Smooth muscle cell (in vitro differentiated cells): ENCODE data around the gene MTPN. TPM values are rescaled to one million over a fixed set of nuclear protein-coding genes. Genes with fewer than 3 reads are reported as not detected.

ENCODE experiments used
- DNase-seq: peaks from one replicate; lab custom pipeline; 2025; ENCODE audit not compliant: unreplicated experiment; lab: John Stamatoyannopoulos, UW
- H2AFZ ChIP-seq: fragments of 200-600 bp; sonication (generic); 2 replicates; pipeline ENCODE4 v1.6.0; 2016; ENCODE audit warnings: antibody characterized with exemption, low read depth, mild to moderate bottlenecking
- H3F3A ChIP-seq: fragments of 200-600 bp; sonication (generic); 2 replicates; pipeline ENCODE4 v1.6.0; 2017; ENCODE audit warnings: antibody characterized with exemption, low read depth
- H3K27ac ChIP-seq: fragments of 200-600 bp; sonication (generic); 2 replicates; pipeline ENCODE4 v1.5.1; 2016; ENCODE audit warnings: low read depth, mild to moderate bottlenecking
- H3K27me3 ChIP-seq: fragments of 200-600 bp; sonication (generic); 2 replicates; pipeline ENCODE4 v1.6.1; 2016; ENCODE audit warnings: low read depth, mild to moderate bottlenecking
- H3K36me3 ChIP-seq: fragments of 200-600 bp; sonication (generic); 2 replicates; pipeline ENCODE4 v1.5.1; 2016; ENCODE audit warnings: low read depth
- H3K4me1 ChIP-seq: fragments of 200-600 bp; sonication (generic); 2 replicates; pipeline ENCODE4 v1.5.1; 2016; ENCODE audit warnings: low read depth
- H3K4me2 ChIP-seq: fragments of 200-600 bp; sonication (generic); 2 replicates; pipeline ENCODE4 v1.6.0; 2016; ENCODE audit warnings: mild to moderate bottlenecking
- H3K4me3 ChIP-seq: fragments of 200-600 bp; sonication (generic); 2 replicates; pipeline ENCODE4 v1.5.1; 2016; ENCODE audit warnings: mild to moderate bottlenecking
- H3K79me2 ChIP-seq: fragments of 200-600 bp; sonication (generic); 2 replicates; pipeline ENCODE4 v1.6.0; 2016; ENCODE audit warnings: low read depth, mild to moderate bottlenecking
- H3K9ac ChIP-seq: fragments of 200-600 bp; sonication (generic); 2 replicates; pipeline ENCODE4 v1.6.0; 2016; ENCODE audit warnings: low read depth
- H3K9me3 ChIP-seq: fragments of 200-600 bp; sonication (generic); replicated peaks from 2 replicates; pipeline ENCODE4 v1.5.1; 2016; ENCODE audit warnings: low read depth
- H4K20me1 ChIP-seq: fragments of 200-600 bp; sonication (generic); 2 replicates; pipeline ENCODE4 v1.6.0; 2016; ENCODE audit warnings: low read depth
- WGBS: methylation state at CpG from one replicate; pipeline ENCODE4 v1.1.7; 2016; ENCODE audit warnings: low lambda C conversion rate; 5-methylcytosine and 5-hydroxymethylcytosine counted together
- polyA plus RNA-seq: library from polyadenylated mRNA; unstranded; fragments of >200 nt; fragmentation: Nextera tagmentation; extraction: Ambion mirVana; gene quantifications from 2 replicates; pipeline ENCODE4 v1.2.1, GENCODE V29; 2016
- total RNA-seq: library from RNA; depleted of rRNA; stranded (reverse); fragments of >200 nt; gene quantifications from 2 replicates; pipeline ENCODE4 v1.2.3, GENCODE V29; 2014
- TF ChIP-seq, protein P1 (sequence below): fragments of 200-600 bp; sonication (generic); IDR thresholded peaks from 2 replicates; pipeline ENCODE4 v1.5.1; 2017; ENCODE audit warnings: borderline replicate concordance, mild to moderate bottlenecking, antibody characterized with exemption; ENCODE audit not compliant: insufficient read depth, poor library complexity, severe bottlenecking

The MTPN gene
- total and polyA plus RNA-seq, 2 experiments from 2014 or later, result 36.4 to 138 TPM

DNA sequence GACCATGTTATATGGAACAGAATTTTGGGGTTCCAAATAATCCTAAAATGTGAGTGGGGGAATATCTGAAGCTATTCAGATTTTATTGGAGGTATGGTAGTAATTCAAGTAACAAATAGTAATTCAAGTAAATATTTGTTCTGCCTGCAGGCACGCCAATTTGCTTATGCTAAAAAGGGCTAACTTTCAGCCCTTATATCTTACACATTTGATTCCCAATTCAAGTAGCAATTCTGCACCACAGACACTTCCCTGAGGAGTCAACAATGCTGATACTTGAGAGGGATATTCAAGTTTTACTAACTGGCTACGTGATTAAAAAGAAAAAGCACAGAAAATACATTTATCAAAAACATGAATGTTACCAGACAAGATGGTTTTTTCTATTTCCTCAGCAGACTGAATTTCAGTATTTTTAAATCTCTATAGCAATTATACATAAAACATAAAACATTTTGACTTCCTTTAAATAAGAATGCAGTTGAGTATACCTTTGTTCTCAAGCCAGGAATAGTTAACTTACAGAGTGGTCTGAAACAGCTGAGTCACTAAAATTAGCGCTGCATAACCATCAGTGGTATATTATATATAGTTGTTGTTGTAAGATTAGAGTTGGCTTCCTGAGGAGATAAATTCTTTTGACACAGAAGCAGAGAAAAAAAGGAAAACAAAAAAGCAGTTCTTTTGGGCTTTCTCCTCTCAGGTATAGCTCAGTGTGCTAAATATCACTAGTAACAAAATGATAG, 33.9 kb downstream of the MTPN start:
- no peak overlapping the region for H2AFZ ChIP-seq
- TF ChIP-seq, protein P1, sequence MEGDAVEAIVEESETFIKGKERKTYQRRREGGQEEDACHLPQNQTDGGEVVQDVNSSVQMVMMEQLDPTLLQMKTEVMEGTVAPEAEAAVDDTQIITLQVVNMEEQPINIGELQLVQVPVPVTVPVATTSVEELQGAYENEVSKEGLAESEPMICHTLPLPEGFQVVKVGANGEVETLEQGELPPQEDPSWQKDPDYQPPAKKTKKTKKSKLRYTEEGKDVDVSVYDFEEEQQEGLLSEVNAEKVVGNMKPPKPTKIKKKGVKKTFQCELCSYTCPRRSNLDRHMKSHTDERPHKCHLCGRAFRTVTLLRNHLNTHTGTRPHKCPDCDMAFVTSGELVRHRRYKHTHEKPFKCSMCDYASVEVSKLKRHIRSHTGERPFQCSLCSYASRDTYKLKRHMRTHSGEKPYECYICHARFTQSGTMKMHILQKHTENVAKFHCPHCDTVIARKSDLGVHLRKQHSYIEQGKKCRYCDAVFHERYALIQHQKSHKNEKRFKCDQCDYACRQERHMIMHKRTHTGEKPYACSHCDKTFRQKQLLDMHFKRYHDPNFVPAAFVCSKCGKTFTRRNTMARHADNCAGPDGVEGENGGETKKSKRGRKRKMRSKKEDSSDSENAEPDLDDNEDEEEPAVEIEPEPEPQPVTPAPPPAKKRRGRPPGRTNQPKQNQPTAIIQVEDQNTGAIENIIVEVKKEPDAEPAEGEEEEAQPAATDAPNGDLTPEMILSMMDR, result no peak
- peaks cover 68% of the 10 kb centered on the region for H4K20me1 ChIP-seq
- peaks cover 92% of the 10 kb centered on the region for H3K79me2 ChIP-seq
- no peaks in the 10 kb centered on the region for H3K4me1 ChIP-seq
- no peak overlapping the region for H3K4me3 ChIP-seq
- H3K9ac ChIP-seq, result no peak overlapping the region
- WGBS, result 72% methylated on average over 3 of the region's 3 CpGs
- no peaks in the 10 kb centered on the region for H3K36me3 ChIP-seq
- no peaks in the 10 kb centered on the region for H3K27me3 ChIP-seq
- H3K9me3 ChIP-seq, result no peaks in the 10 kb centered on the region
- H3K27ac ChIP-seq, result no peak overlapping the region
- DNase-seq, result no peak
- no peaks in the 10 kb centered on the region for H3F3A ChIP-seq
- no peak overlapping the region for H3K4me2 ChIP-seq

DNA sequence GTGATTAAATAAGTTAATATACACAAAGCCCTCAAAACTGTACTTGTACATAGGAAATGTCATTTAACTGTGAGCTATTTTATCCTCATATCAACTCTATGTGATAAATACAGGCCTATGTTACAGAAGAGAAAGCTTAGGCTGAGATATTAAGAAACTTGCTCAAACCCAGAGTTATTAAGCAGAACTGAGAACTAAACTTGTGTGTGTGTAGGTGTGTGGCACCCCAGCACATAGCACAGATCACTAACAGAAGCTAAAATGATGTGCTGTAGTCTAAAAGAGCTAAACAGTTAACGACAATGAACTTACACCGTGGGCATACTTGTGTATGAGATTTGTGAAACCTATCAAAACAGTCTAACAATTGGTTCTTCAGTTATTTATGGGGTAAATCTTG, 34.5 kb downstream of the MTPN start:
- Histone ChIP-seq H3K4me3 (no peak overlapping the region), H4K20me1 (peaks cover 68% of the 10 kb centered on the region), H3K9ac (no peak overlapping the region), H3K36me3 (no peaks in the 10 kb centered on the region), H2AFZ (no peak overlapping the region), H3K27ac (no peak overlapping the region), H3K4me2 (no peak overlapping the region), H3K79me2 (peaks cover 91% of the 10 kb centered on the region), H3F3A (no peaks in the 10 kb centered on the region), H3K27me3 (no peaks in the 10 kb centered on the region), H3K4me1 (no peaks in the 10 kb centered on the region), H3K9me3 (no peaks in the 10 kb centered on the region)
- 98% methylated on average over 2 of the region's 2 CpGs for WGBS
- TF ChIP-seq, protein P1, result no peak
- DNase-seq, result no peak

DNA sequence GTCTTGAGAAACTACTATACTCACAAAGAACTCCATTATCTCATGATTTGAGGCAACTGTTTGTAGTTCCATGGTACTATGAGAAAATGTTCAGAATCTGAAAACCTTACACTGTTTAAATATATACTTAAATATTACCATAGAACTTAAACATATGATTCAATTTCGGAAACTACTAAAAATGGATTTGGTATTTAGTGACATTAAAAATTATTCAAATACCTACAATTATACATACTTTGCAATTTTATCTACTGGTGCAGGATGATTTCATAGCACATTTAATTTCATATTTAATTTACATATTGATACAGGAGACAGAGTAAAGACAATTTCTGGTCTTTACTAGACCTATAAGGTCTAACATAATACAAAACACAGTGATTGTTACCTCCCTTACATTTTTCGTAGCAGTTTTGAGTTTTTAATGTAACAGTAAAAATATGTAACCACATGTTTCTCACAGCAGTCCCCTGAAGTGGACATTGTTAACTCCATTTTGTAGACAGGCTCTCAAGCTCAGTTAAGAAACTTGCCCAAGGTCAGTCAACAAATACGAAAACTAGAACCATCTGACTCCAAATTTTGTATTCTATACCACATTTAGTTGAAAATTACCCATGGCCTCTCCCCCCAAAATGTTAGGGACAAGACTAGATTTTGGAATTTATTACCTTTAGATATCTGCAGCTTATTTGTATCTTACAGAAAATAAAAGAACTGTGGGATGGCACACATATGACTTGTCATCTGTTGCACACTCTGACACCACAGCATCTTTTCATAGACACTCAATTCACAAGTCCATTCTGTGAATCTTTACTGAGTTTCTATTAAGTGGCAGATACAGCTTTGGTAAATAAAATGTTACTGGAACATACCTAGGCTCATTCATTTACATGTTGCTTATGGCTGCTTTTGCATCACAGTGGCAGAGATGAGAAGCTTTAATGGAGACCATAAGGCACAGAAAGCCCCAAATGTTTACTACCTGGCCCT, 36.8 kb downstream of the MTPN start:
- DNase-seq, result no peak
- Histone ChIP-seq H3K4me2 (no peak overlapping the region), H3K79me2 (peaks cover 92% of the 10 kb centered on the region), H3K27ac (no peak overlapping the region), H3K4me3 (no peak overlapping the region), H3K4me1 (no peaks in the 10 kb centered on the region), H3F3A (no peaks in the 10 kb centered on the region), H4K20me1 (peaks cover 68% of the 10 kb centered on the region), H3K9ac (no peak overlapping the region), H3K36me3 (no peaks in the 10 kb centered on the region), H3K27me3 (no peaks in the 10 kb centered on the region), H3K9me3 (no peaks in the 10 kb centered on the region), H2AFZ (no peak overlapping the region)
- TF ChIP-seq, protein P1, result no peak
- 96% methylated on average over 3 of the region's 3 CpGs for WGBS
